ENCODE results near the gene PCDH18.

DNA sequence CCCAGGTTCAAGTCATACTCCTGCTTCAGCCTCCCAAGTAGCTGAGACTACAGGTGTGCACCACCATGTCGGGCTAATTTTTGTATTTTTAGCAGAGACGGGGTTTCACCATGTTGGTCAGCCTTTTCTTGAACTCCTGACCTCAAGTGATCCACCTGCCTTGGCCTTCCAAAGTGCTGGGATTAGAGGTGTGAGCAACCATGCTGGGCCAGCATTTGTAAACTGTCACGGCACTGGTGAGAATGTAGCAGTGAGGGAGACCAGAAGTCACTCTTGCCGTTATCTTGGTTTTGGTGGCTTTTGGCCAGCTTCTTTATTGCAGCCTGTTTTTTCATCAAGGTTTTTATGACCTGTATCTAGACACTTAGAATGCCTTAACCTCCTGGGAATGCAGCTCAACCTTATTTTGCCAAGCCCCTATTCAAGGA, 22.4 kb downstream of the PCDH18 start:
- TF ChIP-seq EP300 (IDR thresholded peaks at IDR 0.05; ENCODE audit: low read depth), result no peak
- TF ChIP-seq, protein P1, sequence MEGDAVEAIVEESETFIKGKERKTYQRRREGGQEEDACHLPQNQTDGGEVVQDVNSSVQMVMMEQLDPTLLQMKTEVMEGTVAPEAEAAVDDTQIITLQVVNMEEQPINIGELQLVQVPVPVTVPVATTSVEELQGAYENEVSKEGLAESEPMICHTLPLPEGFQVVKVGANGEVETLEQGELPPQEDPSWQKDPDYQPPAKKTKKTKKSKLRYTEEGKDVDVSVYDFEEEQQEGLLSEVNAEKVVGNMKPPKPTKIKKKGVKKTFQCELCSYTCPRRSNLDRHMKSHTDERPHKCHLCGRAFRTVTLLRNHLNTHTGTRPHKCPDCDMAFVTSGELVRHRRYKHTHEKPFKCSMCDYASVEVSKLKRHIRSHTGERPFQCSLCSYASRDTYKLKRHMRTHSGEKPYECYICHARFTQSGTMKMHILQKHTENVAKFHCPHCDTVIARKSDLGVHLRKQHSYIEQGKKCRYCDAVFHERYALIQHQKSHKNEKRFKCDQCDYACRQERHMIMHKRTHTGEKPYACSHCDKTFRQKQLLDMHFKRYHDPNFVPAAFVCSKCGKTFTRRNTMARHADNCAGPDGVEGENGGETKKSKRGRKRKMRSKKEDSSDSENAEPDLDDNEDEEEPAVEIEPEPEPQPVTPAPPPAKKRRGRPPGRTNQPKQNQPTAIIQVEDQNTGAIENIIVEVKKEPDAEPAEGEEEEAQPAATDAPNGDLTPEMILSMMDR (IDR thresholded peaks at IDR 0.05), result no peak
- no peak for TF ChIP-seq POLR2A (IDR thresholded peaks at IDR 0.05)
- TF ChIP-seq POLR2AphosphoS5 (IDR thresholded peaks at IDR 0.05), result no peak

All from transverse colon (tissue), 4 donors.